ENCODE data around the gene SLAMF8. TPM values are rescaled to one million over a fixed set of nuclear protein-coding genes. Genes with fewer than 3 reads are reported as not detected.

SLAMF8 gene
- total and polyA plus RNA-seq, 2 of the 8 experiments (the other 6 are each of a cell fraction or from before 2014, with no cell fraction given), result not detected

DNA sequence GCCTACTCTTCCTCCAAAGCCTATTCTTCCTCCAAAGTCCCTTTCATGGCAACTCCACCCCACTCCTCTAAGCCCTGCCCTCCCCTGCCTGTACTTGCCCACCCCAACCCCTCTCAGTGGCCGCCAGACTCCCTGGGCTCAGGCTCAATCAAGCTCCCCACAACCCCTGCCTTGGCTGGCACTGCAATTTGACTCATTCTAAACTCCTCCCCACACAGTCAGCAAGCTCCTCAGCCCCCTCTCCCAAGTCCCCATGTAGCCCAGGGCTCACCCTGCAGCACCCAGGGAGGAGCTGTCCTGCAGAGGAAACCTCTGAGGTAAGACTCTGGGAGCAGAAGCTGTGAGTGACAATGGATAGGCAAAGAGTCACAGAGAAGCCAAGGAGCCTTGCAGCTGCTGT lies 39.4 kb downstream of the SLAMF8 start:
- H2BK12ac ChIP-seq (ENCODE audit: low read depth, low read length), result no peak overlapping the region
- no peak for DNase-seq (ENCODE audit: low read depth in 1 of 2, low spot score in 2 of 2)
- no peak overlapping the region for H3K14ac ChIP-seq (ENCODE audit: insufficient read length)
- ChIA-PET CTCF (ENCODE audit: partially characterized antibody) (interaction anchor here (0.7 to 14.8 kb wide), 11 partner anchors 12 to 757 kb away, joined by 3 to 111 read pairs (median 4); no protein-coding TSS in a partner anchor), POLR2A (ENCODE audit: partially characterized antibody) (no interaction called here)
- H3K27ac ChIP-seq (ENCODE audit: low read depth, low read length), result no peak overlapping the region
- 0 out of 2 replicates have a peak overlapping the region, but pooled peaks have one; percentile 28 for H4K8ac ChIP-seq (ENCODE audit: extremely low read depth, insufficient read depth, low read length)
- no peak overlapping the region for H3K4ac ChIP-seq (replicated peaks; ENCODE audit: insufficient read length, low read depth, low read length)
- no peaks in the 10 kb centered on the region for H3K79me2 ChIP-seq (ENCODE audit: control insufficient read depth in 1 of 2, insufficient read depth in 2 of 2, low read length in 2 of 2)
- H2AFZ ChIP-seq (ENCODE audit: low read length), result no peak overlapping the region
- H3K4me3 ChIP-seq (ENCODE audit: extremely low read depth in 1 of 4, insufficient read depth in 2 of 4, low read depth in 3 of 4, low read length in 4 of 4), result no peak overlapping the region
- peaks cover 0 to 2% (median 0%) of the 10 kb centered on the region in 4 experiments; a peak in 1 of 7 replicates for H3K4me1 ChIP-seq (replicated peaks in 1 of 4; ENCODE audit: control insufficient read depth in 3 of 4, insufficient read depth in 4 of 4, low read length in 3 of 4)
- no peak overlapping the region for H4K5ac ChIP-seq (ENCODE audit: insufficient read length, low read depth, low read length)
- H2AK5ac ChIP-seq (ENCODE audit: low read depth, low read length), result no peak overlapping the region
- H3K36me3 ChIP-seq (ENCODE audit: control insufficient read depth in 2 of 4, insufficient read depth in 4 of 4, low read length in 3 of 4), result no peaks in the 10 kb centered on the region
- 82% methylated on average over 1 of the region's 1 CpG; no CpG with 5 or more reads in 1 of the 2 experiments for WGBS, 2 experiments (ENCODE audit: extremely low coverage in 1 of 2, insufficient coverage in 1 of 2, insufficient read length in 1 of 2, insufficient replicate concordance in 2 of 2, low coverage in 1 of 2, low lambda C conversion rate in 2 of 2, missing lambda C conversion rate in 1 of 2)
- H2BK15ac ChIP-seq (ENCODE audit: low read length), result no peak overlapping the region
- no peaks in the 10 kb centered on the region for H4K20me1 ChIP-seq (replicated peaks in 1 of 2; ENCODE audit: control insufficient read depth in 1 of 2, insufficient read depth in 2 of 2, low read length in 2 of 2)
- no peak overlapping the region for H2BK5ac ChIP-seq (ENCODE audit: low read depth, low read length)
- no peaks in the 10 kb centered on the region for H3K79me1 ChIP-seq (ENCODE audit: low read depth, low read length)
- no peaks in the 10 kb centered on the region; a peak in 2 of 7 replicates for H3K27me3 ChIP-seq (replicated peaks in 1 of 4; ENCODE audit: control insufficient read depth in 3 of 4, extremely low read depth in 1 of 4, insufficient read depth in 3 of 4, low read length in 3 of 4)
- H3K18ac ChIP-seq (ENCODE audit: extremely low read depth, low read length), result no peak overlapping the region
- no peak overlapping the region for H3K9ac ChIP-seq (replicated peaks in 1 of 4; ENCODE audit: extremely low read depth in 1 of 4, low read depth in 3 of 4, low read length in 3 of 4)
- H2BK20ac ChIP-seq (ENCODE audit: low read length), result no peak overlapping the region
- H4K91ac ChIP-seq (replicated peaks; ENCODE audit: insufficient read length, low read length), result no peak overlapping the region
- H3K23ac ChIP-seq (ENCODE audit: insufficient read length), result no peak overlapping the region
- H3K56ac ChIP-seq (replicated peaks; ENCODE audit: insufficient read length, low read depth, low read length), result no peak overlapping the region
- no peak overlapping the region for H3K4me2 ChIP-seq (ENCODE audit: insufficient read depth in 1 of 2, low read depth in 2 of 2, low read length in 2 of 2)
- no peak for FAIRE-seq
- no peaks in the 10 kb centered on the region for H3K23me2 ChIP-seq (ENCODE audit: low read depth, low read length)
- H2BK120ac ChIP-seq (replicated peaks; ENCODE audit: low read depth, low read length), result no peak overlapping the region
- no peaks in the 10 kb centered on the region for H3K9me3 ChIP-seq (ENCODE audit: insufficient read depth in 2 of 2, low read depth in 1 of 2, low read length in 1 of 2)
- TF ChIP-seq PHF8 (conservative IDR thresholded peaks at IDR 0.05; ENCODE audit: low read depth, low read length), result no peak
- TF ChIP-seq CTBP2 (IDR thresholded peaks at IDR 0.05; ENCODE audit: borderline replicate concordance, insufficient read depth, insufficient read length, low read length), result no peak
- no peak for TF ChIP-seq KDM4A (IDR thresholded peaks at IDR 0.05; ENCODE audit: low read depth, low read length, severe bottlenecking)
- TF ChIP-seq POLR2A (IDR thresholded peaks at IDR 0.05; ENCODE audit: control extremely low read depth in 1 of 2, low read depth in 2 of 2, low read length in 2 of 2), result no peak
- TF ChIP-seq SP2 (IDR thresholded peaks at IDR 0.05; ENCODE audit: low read length), result no peak
- no peak for TF ChIP-seq TCF12 (IDR thresholded peaks at IDR 0.05; ENCODE audit: low read depth, low read length)
- TF ChIP-seq, protein P1, sequence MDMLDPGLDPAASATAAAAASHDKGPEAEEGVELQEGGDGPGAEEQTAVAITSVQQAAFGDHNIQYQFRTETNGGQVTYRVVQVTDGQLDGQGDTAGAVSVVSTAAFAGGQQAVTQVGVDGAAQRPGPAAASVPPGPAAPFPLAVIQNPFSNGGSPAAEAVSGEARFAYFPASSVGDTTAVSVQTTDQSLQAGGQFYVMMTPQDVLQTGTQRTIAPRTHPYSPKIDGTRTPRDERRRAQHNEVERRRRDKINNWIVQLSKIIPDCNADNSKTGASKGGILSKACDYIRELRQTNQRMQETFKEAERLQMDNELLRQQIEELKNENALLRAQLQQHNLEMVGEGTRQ (IDR thresholded peaks at IDR 0.05; ENCODE audit: low read length), result no peak
- no peak for TF ChIP-seq EP300 (IDR thresholded peaks at IDR 0.05; ENCODE audit: borderline replicate concordance in 1 of 2, low read depth in 2 of 2, low read length in 2 of 2)
- TF ChIP-seq RXRA (IDR thresholded peaks at IDR 0.05; ENCODE audit: insufficient read depth, low read depth, low read length), result no peak
- no peak for TF ChIP-seq SUZ12 (IDR thresholded peaks at IDR 0.05; ENCODE audit: low read length)
- TF ChIP-seq BACH1 (IDR thresholded peaks at IDR 0.05; ENCODE audit: low read length), result no peak
- no peak for TF ChIP-seq KDM1A (IDR thresholded peaks at IDR 0.05; ENCODE audit: borderline replicate concordance, low read length)
- no peak for TF ChIP-seq CBX8 (IDR thresholded peaks at IDR 0.05; ENCODE audit: borderline replicate concordance, low read depth, low read length)
- TF ChIP-seq TBP (IDR thresholded peaks at IDR 0.05; ENCODE audit: low read depth, low read length), result no peak
